ENCODE data around the gene SLC9A3. TPM values are rescaled to one million over a fixed set of nuclear protein-coding genes. Genes with fewer than 3 reads are reported as not detected.
"Not testable (repeated sequence)": the region's sequence is repeated elsewhere in the genome, so short reads cannot be mapped to it uniquely, and the experiment has no call there.

The SLC9A3 gene
- polyA plus RNA-seq, 3 donors, result 42.2 to 47.4 (median 42.9) TPM

GRCh38 chr5:499233-500209 is 24.7 kb downstream of the SLC9A3 start:
- DNase-seq (ENCODE audit: extremely low read depth in 1 of 11, low read depth in 9 of 11, low spot score in 4 of 11), result no peak

- no peak for DNase-seq (ENCODE audit: extremely low read depth in 1 of 11, low read depth in 9 of 11, low spot score in 4 of 11)
Observed at GRCh38 chr5:497871-498509, 26.3 kb downstream of the SLC9A3 start.

DNA sequence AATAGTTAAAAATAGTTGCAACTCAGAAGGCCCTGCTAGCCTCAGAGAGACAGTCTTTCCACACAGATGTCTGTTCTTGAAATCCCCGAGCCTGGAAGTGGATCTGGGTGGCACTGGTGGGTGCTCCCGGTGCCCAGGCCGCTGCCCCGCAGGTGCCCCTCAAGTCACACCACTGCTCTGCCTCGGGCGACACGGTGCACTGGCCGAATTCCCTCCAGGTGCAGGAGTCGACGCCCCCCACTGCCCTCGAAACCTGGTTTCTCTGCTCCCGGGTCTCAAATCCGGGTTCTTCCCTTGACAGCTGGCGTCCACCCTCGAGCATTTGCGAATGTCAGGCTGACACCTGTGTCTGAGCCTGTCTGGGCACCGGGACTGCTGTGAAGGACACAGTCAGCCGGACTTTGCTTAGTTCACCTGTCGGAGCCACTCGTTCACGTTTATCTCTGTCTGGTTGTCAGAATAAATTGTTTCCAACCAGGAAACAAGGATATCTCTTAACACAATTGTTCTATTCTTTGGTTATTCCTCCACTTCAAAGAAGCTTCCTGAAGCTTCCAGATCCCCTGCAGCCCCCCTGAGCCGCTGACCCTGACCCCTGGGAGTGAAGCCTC is 27.1 kb downstream of the SLC9A3 start:
- no peak for DNase-seq (ENCODE audit: extremely low read depth in 1 of 11, low read depth in 9 of 11, low spot score in 4 of 11)

DNA sequence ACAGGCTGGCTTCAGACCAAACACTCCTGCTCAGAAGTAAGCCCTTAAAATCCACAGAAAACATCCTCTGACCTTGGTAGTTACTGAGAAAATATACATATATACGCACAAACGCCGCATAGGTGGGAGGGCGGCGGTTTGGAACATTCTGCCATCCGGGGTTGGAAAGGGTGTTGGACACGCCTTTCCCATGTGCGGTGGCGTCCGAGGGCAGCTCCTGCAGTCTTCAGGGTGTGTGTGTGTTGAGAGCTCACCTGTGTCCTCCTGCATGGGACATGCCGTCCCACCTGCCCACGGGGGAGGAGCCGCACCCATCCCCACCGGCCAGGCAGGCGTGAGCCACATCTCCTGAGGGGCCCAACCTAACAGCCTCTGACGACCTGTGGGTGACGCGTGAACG is 28.2 kb downstream of the SLC9A3 start:
- no peak for DNase-seq (ENCODE audit: extremely low read depth in 1 of 11, low read depth in 9 of 11, low spot score in 4 of 11)

- DNase-seq (ENCODE audit: extremely low read depth in 1 of 11, low read depth in 9 of 11, low spot score in 4 of 11), result no peak
Observed at GRCh38 chr5:494667-495255, 29.5 kb downstream of the SLC9A3 start.

DNA sequence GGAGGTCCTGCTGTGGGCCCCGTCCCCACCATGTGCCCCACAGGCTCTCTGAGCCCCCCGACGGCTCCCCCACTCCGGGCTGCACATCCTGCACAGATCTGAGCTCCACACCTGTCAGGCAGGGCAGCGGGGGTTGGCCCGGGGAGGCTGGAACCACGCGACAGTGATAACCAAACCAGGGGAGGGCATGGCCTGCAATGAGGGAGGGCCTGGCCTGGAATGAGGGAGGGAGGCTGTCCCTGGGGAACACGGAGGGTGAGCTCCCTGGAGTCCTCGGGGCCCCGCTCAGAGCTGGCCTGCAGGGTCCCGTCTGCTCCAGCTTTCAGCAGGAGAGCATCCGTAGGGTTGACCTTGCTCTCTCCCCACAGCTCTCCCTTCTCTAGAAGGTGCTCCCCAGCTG is 30.5 kb downstream of the SLC9A3 start:
- DNase-seq (ENCODE audit: extremely low read depth in 1 of 11, low read depth in 9 of 11, low spot score in 4 of 11), result no peak

- DNase-seq (ENCODE audit: extremely low read depth in 1 of 11, low read depth in 9 of 11, low spot score in 4 of 11), result no peak
Observed at GRCh38 chr5:493119-493701, 31.0 kb downstream of the SLC9A3 start.

GRCh38 chr5:492314-492893 is 31.8 kb downstream of the SLC9A3 start:
- DNase-seq (ENCODE audit: extremely low read depth in 1 of 11, low read depth in 9 of 11, low spot score in 4 of 11), result no peak

GRCh38 chr5:491856-492155 is 32.4 kb downstream of the SLC9A3 start:
- no peak for DNase-seq (ENCODE audit: extremely low read depth in 1 of 11, low read depth in 9 of 11, low spot score in 4 of 11)

GRCh38 chr5:491119-491855 is 33.0 kb downstream of the SLC9A3 start:
- no peak for DNase-seq (ENCODE audit: extremely low read depth in 1 of 11, low read depth in 9 of 11, low spot score in 4 of 11)

DNA sequence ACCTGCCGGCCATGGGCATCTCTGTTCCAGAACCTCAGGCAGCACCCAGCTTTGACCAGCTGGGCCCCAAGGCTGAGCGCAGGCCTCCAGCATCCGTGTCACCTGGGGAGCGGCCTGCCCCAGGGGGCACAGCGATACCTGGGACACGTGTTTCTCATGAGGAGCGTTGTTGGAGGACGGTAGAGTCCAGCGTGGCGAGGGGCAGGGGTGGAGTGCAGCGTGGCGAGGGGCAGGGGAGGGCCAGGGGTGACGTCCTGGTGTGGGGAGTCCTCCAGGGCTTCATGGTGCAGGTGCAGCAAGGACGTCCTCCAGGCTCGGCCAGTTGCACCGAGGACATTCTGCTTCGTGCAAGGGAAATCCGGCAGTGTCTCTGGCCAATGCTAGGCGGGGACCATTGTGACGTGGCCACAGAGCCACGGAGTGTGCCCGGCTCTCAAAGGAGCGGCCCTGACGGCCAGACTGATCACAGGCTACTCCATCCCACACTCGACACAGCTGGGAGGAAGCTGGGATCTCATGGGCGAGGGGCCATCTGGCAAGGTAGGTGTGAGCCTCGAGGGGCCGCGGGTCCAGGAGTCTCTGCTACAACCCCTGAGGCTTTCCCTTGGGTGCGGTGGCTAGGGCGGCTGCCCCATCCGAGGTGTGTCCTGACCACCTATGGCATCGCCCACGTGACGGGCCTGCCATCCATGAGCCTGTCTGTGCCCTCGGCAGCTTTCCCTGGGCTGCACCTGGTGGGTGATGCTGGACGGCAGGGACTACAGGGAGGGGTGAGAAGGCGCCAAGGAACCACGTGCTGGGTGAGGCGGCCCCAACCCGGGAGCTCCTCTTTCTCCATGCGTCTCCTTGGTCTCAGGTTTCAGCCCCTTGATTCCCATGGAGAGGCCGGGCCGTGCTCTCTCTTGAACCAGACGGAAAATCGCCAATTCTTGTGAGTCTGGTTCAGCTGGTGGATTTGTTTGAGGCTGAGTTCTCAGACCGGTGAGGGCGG is 33.8 kb downstream of the SLC9A3 start:
- DNase-seq (ENCODE audit: extremely low read depth in 1 of 11, low read depth in 9 of 11, low spot score in 4 of 11), result no peak

- no peak for DNase-seq (ENCODE audit: extremely low read depth in 1 of 11, low read depth in 9 of 11, low spot score in 4 of 11)
Observed at GRCh38 chr5:489689-490080, 34.6 kb downstream of the SLC9A3 start.

GRCh38 chr5:488744-489688 is 35.2 kb downstream of the SLC9A3 start:
- DNase-seq (ENCODE audit: extremely low read depth in 1 of 11, low read depth in 9 of 11, low spot score in 4 of 11), result no peak

GRCh38 chr5:488241-488640 is 36.0 kb downstream of the SLC9A3 start:
- no peak for DNase-seq (ENCODE audit: extremely low read depth in 1 of 11, low read depth in 9 of 11, low spot score in 4 of 11)

GRCh38 chr5:486597-486996 is 37.7 kb downstream of the SLC9A3 start:
- not testable (repeated sequence) for DNase-seq (ENCODE audit: extremely low read depth in 1 of 11, low read depth in 9 of 11, low spot score in 4 of 11)

GRCh38 chr5:485946-486491 is 38.2 kb downstream of the SLC9A3 start:
- DNase-seq (ENCODE audit: extremely low read depth in 1 of 11, low read depth in 9 of 11, low spot score in 4 of 11), result no peak
